Measurements from ENCODE around the gene NDRG3.

DNA sequence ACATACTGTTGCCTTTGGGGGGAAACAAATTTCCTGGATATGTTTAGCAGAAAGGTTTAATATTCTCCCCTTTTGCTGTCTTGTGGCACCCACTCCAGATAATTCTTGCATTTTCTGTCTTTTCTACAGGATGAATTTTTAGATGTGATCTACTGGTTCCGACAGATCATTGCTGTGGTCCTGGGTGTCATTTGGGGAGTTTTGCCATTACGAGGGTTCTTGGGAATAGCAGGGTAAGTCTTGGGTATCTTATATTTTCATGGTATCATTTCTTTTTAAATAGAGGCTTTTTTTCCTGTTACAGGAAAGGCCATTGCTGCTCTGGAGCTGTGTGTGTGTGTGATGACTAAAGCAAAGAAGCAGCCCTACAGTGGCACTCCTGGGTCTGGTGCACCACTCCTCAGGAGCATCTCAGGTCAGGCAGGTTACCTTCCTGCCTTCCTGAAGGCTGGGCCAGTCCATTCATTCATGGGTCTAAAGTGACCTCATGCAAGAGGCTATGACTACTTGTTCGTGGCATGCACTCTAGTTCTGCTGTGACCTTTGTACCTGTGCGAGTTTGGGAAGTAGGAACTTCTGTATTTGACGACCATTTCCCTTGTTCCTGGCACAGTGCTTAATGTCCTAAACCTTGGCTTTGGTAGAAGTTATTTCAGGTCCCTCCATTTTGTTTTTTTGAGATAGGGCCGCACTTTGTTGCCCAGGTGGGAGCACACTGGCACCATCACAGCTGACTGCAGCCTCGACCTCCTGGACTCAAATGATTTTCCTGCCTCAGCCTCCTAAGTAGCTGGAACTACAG lies 138.1 kb downstream of the NDRG3 start:
- TF ChIP-seq RFX5 (IDR thresholded peaks at IDR 0.05; ENCODE audit: low read length) (no peak), TEAD4 (IDR thresholded peaks at IDR 0.05; ENCODE audit: borderline replicate concordance, insufficient read depth) (no peak), CHD2 (IDR thresholded peaks at IDR 0.05; ENCODE audit: low read length, partially characterized antibody) (no peak), EP300 (IDR thresholded peaks at IDR 0.05; ENCODE audit: borderline replicate concordance in 1 of 2, low read depth in 1 of 2, low read length in 1 of 2) (no peak), MXI1 (IDR thresholded peaks at IDR 0.05; ENCODE audit: low read depth, low read length) (no peak), RXRA (IDR thresholded peaks at IDR 0.05; ENCODE audit: borderline replicate concordance, low read depth) (no peak)
- TF ChIP-seq, protein P1, sequence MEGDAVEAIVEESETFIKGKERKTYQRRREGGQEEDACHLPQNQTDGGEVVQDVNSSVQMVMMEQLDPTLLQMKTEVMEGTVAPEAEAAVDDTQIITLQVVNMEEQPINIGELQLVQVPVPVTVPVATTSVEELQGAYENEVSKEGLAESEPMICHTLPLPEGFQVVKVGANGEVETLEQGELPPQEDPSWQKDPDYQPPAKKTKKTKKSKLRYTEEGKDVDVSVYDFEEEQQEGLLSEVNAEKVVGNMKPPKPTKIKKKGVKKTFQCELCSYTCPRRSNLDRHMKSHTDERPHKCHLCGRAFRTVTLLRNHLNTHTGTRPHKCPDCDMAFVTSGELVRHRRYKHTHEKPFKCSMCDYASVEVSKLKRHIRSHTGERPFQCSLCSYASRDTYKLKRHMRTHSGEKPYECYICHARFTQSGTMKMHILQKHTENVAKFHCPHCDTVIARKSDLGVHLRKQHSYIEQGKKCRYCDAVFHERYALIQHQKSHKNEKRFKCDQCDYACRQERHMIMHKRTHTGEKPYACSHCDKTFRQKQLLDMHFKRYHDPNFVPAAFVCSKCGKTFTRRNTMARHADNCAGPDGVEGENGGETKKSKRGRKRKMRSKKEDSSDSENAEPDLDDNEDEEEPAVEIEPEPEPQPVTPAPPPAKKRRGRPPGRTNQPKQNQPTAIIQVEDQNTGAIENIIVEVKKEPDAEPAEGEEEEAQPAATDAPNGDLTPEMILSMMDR (IDR thresholded peaks at IDR 0.05), result no peak
